Stimulated activated CD4-positive, alpha-beta T cell treated with anti-CD3 and anti-CD28 coated beads, Interleukin-15, amount 100 ng/mL, for 1 hour (primary cell): ENCODE measurements around the gene ATXN1.

Experiments used
- DNase-seq, 2 donors: peaks; one replicate each; pipeline ENCODE4 v3.0.0-alpha.2; 2020; ENCODE audit warnings: low read depth in 1 of 2, low spot score in 1 of 2

The ATXN1 gene

DNA sequence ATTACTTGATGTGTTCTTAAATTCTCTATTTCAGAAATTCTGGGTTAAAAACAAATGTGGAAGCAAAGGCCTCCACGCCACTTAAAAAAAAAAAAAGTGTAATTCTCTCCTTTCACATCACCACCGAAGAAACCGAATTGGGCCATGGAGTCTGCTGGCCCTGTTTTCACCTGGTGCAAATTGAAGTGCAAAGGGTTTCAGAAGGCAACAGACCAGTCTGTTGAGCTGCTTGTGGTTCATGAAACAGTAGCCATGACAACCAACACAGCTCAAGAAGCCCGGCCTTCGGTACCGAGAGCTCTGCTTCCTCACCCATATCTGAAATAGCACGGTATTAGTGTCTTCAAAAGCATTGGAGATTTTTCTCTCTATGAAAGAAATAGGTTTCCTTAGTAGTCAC lies 459.7 kb downstream of the ATXN1 start:
- no peak for DNase-seq

DNA sequence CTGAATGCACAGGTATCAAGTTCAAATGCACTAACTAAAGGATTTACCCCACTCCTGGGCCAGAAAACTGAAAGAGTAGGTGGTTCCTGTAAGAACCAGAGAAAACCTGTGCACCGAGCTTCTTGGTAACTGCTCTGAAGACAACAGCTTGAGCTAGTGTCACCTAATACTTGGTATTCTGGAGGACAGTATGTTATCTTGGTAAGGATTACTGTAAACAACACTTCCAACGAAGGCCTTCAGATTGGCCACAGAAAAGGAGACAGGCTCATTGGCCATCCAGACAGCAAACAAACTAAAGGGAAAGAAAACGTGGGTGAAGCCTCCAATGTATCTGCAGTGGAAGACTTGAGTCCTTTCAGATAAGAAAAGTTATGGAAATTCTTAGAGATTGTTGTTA lies 461.4 kb downstream of the ATXN1 start:
- no peak for DNase-seq

DNA sequence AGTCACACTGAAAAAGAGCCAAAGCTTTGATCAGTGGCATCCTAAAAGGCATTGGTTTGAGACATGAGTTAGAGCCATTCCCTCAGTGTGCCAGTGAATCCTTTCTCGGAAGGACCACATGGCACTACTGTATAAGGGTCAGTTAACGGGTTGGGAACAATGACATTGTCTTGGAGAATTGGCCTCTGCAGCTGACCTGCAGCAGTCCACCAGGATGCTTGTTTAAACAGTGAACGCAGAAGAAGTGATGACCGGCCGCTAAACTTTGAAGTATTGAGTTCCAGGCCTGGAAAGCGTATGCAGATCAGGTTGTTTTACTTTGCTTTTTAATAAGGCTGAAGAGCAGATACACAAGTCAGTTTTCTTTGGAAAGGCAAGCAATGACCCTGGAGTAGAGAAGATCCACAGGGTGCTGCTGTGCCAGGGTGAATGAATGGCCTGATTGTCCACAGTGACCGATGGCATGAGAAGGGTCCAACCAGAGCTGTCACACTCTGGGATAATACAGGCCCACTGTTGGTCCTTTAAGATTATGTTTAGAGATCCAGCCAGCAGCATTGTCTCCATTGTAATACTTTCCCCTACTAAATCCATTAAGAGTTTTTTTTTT lies 465.1 kb downstream of the ATXN1 start:
- no peak for DNase-seq

DNA sequence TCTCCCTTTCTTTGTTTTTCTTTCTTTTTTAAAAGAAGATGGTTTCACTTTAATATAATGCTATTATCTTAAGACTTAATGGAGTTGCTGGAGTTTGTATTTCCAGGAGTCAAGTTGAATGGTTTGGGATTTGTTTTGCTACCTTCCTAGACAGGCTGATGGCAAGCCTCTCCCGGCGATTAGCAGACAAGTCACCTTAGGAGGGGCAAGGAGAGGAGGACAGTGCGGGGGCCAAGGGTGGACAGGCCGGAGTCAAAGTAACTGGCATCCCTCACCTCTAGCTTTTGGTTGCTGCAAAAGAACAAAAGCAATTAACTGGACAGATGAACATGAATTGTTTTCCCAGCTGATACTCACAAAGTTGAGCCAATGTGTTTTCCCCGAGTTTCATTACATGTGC lies 465.8 kb downstream of the ATXN1 start:
- no peak for DNase-seq

DNA sequence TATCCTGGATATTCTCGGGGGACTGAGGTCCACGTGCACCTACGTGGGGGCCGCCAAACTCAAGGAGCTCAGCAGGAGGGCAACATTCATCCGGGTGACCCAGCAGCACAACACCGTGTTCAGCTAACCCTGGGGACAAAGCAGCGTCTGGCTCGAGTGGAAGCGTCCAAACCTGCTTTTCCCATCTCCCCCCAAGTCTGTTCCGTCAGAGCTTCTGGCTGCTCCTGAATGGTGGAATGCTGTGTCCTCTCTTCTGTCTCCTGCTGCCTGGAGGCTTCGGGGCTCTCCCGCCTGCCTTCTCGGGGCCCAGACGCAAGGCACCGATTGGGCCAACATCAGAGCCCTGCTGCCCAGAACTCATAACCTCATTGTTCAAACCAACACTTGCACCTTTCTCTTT lies 466.2 kb downstream of the ATXN1 start:
- DNase-seq: no peak

DNA sequence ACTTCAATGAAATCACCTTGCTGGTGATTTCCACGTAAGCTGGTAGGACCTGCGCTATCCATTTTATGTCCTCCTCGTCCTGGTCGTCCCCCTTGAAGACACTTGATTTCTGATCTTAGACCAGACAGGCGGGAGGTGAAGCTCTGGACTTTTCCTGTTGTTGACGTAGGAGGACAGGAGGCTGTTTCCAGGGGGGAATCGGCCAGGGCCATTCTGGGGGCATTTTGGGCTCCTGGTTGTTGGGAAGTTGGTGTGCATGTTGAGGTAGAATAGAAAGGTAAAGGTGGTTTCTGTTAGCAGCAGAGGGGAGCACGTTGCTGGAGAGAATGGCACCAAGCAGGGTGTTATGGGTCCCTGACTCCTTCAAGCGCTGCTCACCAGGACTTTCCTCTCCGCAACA lies 466.9 kb downstream of the ATXN1 start:
- no peak for DNase-seq

DNA sequence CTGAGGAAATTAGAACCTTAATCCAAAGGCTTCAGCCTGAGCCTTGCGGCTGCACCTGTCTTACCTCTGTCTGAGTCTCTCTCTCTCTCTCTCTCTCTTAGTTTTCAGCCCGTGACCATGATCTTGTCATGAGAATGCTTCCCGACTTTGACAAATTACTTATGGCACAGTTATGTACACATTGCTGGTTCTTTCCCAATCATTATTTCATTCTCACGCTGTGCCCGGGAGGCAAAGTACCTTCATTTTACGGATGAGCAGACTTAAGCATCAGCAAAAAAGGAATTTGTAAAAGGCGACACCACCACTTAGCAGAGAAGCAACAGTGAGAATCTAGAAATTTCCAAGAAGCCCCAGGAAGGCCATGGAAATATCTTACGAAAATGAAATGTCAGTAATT lies 468.3 kb downstream of the ATXN1 start:
- no peak for DNase-seq

DNA sequence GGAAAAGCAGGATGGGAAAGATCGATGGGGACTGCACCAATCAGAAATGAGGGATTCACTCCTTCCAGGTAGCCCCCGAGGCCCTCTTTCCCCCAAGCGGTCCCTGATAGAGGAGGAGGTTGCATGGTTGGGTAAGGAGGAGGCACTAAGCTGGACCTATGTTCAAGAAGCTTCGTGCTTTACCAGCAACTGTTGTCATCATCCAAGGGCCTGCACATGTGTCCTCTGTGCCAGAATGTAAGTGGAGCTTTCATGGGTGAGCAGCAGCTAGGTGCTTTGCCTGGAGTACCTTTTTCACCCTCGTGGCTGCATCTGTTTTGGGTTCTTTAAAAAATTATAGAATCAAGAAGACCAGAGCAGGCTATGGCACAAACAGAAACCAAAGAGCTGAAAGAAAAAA lies 468.8 kb downstream of the ATXN1 start:
- no peak for DNase-seq

DNA sequence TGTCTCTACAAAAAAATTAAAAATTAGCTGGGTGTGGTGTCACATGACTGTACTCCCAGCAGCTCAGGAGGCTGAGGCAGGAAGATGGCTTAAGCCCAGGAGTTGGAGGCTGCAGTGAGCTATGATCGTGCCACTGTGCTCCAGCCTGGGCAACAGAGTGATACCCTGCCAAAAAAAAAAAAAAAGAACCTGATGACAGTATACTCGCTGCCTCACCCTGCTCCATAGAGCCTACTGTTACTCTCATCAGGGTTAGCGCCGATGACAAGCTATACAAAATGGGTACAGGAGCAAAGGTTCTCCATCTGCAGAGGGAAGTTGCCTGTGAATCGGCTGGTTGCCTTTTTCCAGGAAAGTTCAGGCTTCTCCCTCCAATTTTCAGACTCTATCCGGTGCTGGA lies 469.5 kb downstream of the ATXN1 start:
- no peak for DNase-seq

DNA sequence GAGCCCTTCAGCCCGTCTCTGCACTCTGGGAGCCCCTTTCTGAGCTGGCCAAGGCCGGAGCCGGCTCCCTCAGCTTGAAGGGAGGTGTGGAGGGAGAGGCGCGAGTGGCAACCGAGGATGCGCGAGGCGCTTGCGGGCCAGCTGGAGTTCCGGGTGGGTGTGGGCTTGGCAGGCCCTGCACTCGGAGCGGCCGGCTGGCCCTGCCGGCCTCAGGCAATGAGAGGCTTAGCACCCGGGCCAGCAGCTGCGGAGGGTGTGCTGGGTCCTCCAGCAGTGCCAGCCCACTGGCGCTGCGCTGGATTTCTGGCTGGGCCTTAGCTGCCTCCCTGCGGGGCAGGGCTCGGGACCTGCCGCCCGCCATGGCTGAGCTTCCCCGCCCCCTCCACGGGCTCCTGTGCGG lies 473.1 kb downstream of the ATXN1 start:
- no peak for DNase-seq

DNA sequence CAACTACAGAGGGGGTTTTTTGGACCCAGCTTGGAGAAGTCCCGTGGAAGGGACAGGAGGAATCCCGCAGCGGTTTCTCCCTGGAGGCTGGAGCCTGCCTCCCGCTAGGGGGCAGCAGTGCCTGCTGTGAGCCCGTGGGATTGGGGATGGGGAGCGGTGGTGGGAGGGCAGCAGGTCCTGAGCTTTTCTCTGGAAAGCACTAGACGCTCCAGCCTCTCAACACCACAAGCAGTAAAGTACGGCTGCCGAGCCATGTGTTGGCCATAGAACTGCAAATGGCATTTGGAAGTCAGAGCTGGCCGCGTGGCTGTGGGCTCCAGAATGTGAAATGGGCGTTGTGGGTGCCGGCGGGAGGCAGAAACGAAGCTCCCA lies 475.1 kb downstream of the ATXN1 start:
- no peak for DNase-seq

DNA sequence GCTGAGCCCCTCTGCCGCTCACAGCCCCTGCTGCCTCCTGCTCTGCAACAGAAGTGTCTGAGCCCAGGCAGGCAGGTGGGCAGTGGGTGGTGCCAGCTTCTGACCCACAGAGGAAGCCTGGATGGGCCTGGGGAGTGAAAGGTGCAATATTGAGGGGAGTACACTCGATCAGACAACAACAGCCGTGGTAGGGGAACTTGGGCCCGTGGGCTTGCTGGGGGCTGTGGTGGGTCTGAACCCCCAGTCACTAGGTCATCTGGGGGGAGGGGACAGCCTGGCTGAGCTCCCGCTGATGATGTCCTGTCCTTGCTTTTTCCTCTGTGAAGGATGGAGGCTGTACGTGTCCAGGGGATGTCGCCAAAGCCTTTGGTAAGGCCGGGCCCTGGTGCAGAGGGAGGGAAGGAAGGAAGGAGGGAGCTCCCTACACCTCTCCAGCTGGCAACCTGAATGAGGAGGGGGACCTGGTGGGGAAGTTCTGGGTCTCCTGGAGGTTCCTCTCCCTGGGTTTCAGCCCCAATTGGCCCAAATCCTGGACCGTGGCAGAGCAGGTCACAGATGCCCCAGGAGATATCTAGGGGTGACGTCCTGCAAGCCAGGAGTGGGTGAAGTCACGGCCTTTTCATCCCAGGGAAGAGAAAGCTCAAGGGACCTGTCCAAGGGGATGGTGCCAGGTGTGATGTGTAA lies 475.7 kb downstream of the ATXN1 start:
- DNase-seq: no peak

DNA sequence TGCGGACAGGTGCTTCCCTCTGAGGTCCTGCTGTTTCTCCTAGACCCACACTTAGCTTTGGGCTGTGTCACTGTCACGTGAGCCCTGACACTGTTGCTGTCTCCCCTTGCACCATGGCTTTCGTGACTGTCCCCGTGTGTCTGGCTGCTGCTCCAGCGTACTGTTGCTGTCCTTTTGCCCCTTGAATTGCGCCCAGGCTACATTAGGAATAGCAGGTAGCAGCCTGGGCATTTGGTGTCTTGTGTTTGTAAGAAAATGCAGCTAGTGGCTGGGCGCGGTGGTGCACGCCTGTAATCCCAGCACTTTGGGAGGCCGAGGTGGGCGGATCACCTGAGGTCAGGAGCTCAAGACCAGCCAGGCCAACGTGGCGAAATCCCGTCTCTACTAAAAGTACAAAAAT lies 476.8 kb downstream of the ATXN1 start:
- DNase-seq: no peak

DNA sequence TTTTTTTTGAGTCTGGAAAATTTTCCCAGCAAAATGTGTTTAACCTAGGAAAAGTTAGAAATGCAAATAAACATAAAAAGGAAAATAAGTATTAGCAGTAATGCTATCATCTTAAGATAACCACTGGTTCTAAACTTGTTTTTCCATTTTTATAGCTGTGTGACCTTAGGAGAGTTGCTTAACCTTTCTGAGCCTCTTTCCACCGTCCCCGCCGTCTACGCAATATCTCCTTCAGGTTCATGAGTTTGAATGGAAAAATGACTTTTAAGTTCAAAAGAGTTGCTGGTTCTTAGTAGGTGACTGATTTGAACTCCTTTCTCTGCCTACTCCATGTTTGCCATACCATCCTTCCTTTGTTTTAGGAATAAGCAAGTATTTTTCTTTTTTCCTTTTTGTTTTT lies 478.9 kb downstream of the ATXN1 start:
- no peak for DNase-seq

DNA sequence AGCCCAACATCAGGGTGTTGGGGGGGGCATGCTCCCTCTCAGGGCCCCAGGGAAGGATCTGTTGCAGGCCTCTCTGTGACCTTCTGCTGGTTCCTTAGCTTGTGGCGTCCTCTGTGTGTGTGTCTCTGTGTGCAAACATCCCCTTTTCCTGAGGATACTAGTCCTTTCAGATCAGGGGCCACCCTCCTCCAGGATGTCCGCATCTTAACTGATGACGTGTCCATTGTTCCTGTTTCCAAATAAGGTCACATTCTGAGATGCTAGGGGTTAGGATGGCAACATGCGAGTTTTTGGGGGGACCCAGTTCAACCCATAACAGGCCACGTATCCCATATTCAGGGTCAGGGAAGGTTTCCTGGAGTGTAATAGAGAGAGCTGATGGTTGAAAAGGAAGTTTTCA lies 482.0 kb downstream of the ATXN1 start:
- DNase-seq: no peak

DNA sequence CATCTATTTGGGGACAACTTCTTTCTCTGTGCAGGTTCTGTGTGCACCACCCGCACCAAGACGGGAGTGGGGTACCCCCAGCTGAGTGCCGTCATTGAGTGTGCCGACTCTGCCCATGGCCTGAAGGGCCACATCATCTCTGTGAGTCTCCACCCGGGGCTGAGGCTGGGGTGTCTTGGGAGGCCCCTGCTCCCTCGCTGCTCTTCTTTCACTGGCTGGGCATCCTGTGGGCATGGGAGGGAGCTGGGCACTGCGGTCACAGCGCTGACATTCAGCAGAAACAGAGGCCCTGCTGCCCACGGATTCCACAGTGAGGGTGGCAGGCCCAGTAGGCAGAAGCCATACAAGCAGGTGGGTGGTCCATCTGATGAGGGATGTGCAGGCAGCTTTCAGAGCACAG lies 482.5 kb downstream of the ATXN1 start:
- DNase-seq: no peak

DNA sequence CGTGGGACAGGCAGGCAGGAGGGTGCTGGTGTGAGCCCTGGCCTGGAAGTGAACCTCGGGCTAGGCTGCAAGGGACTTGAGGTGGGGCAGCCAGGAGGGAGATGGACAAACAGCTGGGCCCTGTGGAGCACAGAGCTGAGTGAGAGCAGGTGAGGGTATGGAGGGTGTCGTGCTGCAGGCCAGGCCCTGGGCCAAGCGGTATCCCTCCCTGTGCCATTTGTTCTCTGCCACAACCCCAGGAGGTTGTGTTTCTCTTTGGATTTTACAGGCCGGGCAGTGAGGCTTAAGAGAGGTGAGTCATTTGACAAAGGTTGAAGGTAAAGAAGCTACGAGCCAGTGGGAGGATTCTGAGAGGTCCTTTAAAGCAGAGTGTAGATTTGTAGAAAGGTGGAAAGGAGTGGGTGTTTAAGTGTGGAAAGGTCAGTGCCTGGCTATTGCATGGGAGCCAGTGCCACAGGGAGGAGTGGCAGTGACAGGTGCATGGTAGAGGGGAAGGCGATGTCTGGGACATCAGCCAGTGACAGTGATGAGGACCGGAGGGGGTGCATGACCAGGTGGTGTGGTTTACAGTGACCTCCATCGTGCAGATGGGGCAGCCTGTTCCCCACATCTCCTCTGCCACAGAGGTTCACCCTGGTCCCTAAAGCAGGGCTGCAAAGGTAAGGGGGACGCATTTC lies 483.1 kb downstream of the ATXN1 start:
- DNase-seq: no peak

DNA sequence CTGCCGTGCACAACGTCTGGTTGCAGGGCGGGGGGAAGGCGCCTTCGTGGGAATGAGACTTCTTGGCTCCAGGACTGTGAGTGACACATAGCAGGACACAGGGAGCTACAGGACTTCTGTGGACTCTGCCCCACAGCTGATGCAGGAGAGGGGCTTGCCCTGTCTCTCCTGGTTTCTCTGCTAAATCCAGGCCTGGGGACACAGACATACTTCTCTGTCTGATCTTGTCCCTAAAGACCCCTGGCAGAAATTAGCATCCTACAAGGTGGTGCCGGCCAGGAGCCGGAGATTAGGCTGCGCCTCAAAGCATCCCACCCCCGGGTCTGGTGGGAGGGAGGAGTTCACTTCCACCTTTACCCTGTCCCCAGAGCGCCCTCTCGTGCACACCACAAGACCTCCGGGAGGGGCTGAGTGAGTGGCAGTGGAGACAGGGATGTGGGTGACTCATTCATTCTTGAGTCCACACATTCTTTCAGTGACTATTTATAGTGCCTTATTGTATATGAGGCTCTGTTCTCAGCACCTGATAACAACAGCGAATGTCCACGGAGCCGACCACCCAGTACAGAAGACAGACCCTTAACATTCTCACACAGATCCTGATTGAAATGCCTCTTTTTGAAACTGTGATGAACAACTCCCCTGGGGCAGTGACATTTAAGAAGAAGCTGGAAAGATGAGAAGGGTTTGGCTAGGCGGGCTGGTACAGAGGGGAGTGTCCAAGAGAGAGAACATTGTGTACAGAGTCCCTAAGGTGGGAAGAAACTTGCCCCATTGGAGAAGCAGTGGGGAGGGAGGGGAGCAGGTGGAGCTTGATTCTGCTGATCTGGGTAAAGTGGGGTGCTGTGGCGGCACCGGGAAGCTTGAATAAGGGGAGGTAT lies 483.9 kb downstream of the ATXN1 start:
- no peak for DNase-seq

DNA sequence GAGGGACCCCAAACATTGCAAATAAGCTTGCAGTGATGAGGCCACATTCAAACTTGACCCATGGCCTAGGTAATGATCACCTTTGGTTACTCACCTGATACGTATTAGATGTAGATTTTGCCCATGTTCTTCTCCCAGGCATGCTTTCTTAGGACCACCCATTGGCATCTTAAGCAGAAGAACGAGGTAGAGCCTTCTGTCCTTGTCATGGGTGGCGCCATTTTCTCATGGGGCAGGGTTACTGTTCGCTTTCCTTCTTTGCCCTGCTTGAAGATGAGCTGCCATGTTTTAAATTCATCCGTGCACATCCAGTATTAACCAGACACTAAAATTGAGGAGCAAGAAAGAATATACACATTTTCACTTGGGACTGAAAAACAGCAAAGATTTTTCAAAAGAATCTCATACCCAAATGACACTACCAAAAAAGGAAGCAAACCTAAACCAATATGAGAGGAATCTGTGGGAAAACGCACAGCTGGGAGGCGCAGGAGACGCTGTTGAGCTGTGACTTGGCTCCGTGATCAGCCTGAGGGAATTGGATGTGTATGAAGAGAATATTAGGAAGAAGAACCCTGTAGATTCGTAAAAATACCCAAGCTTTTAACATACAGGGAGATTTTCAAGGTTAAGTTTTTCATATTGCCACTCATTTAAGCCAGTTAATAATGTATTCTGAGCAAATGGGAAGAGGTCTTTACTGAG lies 486.2 kb downstream of the ATXN1 start:
- no peak for DNase-seq

DNA sequence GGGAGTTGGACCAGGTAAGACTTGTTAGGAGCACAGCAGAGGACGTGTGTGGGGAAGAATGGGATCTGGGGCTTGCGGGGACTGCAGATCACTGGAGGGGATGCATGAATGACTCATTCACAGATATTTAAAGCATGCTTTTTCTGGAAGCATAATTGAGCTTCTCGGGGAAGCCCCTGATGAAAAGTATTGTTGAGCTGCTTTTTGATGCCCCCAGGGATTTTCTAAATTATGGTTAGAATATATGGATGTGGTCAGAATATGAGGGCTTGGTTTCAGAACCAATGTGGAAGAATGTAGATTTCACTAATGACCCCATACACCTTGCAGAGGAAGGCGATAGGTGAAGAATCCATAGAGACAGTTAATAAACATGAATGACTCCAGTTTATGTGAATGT lies 486.8 kb downstream of the ATXN1 start:
- DNase-seq: no peak

DNA sequence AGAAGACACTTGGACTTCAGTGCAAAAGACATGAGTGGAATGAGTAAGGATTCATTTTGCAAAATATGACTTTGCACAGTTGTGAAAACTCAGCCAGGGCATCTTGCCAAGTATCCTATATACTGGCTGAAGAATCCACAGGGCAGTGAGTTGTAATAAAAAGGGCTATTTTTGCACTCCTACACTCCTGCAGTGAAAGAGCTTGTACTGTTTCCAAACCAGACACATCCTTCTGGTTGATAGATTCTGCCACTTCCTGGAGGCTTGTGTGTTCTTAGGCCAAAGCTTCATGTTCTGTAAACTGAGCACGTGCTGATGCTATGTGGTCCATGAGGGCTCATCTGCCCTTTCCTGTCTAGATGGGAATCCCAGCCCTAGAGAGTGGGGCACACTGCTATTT lies 488.0 kb downstream of the ATXN1 start:
- no peak for DNase-seq
